Right forelimb (tissue), 1 donor: ENCODE results near the gene TMEM184A.

Source experiments
- DNase-seq: peaks from one replicate; pipeline ENCODE4 v3.0.0-alpha.2; 2018

TMEM184A gene

DNA sequence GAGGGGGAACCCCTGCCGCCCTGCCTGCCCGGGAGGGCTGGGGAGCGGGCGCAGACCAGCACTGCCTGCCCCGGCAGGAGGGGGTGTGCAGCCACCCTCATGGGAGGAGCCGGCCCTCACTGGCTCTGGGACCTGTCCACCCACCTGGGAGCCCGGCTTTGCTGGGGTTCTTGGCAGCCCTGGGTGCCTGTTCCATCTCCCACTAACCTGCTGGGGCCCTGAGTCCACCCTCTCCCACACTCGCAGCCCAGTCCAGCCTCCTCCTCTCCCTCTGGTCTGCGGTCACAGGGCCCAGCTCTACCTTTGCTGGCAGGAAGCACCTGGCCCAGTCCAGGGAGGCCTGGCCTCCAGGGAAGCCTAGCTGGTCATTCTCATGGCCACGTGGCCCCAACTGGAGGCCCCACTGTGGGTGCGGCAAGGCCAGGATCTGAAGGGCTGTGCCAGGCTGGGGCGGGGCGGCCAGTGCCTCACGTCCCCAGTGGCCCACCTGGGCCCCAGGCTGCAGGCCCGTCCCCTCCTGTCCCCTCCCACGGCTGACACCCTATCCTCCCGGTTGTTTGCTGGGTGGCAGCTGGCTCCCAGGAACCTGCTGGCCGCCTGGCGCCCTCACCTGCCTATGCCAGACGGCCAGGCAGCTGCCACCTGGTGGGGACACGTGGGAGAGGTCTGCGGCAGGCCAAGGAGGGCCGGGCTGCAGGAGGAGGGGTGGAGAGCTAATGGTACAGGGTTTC, at the start of gene TMEM184A:
Gene TMEM184A (minus strand): TSS at position 393 of the 731 bp plus-strand sequence. CDS start 721 bp downstream, outside the sequence.
- DNase-seq: no peak

DNA sequence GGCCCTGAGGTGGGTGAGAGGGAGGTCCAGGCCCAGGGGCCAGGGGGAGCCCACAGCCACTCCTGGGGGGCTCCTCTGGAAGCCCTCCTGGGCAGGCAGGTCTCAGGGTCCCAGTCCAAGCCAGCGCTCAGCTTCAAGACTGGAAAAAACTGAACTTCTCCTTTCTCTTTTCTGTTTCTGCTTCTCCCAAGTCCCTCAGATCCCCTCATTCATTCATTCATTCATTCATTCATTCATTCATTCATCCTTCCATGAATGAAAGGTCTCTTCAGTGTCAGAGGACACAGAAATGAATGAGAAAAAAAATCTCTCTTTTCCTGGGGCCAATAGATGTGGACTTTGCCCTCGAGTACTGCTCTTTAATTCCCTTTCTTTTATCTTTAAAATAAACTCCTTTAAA, 48.4 kb upstream of the TMEM184A start:
- no peak for DNase-seq

DNA sequence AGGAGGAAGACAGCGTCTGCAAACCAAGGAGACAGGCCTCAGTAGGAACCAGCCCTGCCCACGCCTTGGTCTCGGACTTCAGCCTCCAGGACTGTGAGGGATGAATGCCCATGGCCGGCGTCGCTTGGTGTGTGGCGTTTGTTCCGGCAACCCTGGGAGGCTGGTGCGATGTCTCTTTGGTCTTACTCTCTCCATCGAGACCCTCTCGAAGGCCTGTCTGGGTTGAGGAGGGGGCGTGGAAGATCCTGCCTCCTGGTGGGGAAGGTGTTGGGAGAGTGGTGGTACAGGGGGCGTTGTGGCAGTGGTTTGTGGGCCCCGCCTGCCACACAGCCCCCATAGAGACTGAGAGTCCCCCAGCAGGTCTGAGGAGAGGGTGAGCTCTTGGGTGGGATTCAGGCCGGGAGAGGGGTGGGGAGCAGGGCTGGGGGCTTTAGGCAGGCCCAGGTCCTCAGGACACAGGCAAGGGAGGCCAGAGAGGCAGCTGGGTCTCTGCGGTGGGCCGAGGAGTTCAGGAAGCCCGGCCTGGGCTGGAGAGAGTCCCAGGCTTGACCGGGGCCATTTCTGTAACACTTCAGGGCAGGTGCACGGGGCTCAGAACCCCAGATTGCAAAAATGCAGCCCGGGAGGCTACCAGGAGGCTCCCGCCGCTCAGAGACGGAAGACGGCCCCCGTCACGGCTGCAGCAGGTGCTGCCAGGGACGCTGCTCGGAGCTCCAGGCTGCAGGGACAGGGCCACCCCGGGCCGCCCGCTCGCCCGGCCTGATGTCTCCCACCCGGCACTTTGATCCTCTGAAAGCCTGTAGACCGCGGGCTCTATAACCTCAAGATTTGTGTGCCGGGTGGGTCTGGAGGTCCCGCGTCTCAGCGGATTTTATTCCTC, 47.6 kb upstream of the TMEM184A start:
- no peak for DNase-seq

DNA sequence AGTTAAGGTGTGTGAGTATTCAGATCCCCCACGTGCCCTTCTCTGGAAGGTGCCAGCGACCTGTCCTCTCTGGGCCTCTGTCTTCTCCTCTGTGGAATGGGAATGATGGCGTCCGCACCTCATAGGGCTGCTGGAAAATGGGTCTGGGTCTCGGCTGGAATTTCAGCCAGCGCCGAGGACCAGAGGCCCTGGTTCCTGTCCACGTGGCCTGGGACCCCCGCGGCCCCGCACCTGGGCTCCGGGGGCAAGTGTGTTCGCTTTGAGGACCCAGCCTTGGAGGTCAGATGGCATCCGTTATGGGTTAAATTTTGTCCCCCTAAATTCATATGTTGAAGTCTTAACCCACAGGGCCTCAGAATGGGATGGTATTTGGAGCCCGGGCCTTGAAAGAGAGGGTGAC, 46.4 kb upstream of the TMEM184A start:
- no peak for DNase-seq

DNA sequence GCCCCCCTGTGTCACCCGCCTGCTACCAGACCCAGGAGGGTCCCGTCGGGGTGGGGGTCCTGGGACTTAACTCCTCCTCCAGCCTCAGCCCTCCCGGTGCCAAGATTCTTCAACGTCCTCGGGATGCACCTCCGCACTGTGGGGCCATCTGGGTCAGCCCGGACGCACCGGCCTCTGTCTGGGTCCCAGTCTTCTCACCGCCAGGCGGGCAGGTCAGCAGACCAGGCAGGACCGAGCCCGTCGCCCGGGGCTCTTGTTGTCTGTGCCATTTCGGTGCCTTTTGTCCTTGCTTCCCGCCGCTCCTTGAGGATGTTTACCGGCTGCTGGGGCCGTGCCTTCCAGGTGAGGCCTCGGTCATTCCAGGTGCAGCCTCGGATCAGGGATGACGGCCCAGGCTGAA, 46.0 kb upstream of the TMEM184A start:
- no peak for DNase-seq

DNA sequence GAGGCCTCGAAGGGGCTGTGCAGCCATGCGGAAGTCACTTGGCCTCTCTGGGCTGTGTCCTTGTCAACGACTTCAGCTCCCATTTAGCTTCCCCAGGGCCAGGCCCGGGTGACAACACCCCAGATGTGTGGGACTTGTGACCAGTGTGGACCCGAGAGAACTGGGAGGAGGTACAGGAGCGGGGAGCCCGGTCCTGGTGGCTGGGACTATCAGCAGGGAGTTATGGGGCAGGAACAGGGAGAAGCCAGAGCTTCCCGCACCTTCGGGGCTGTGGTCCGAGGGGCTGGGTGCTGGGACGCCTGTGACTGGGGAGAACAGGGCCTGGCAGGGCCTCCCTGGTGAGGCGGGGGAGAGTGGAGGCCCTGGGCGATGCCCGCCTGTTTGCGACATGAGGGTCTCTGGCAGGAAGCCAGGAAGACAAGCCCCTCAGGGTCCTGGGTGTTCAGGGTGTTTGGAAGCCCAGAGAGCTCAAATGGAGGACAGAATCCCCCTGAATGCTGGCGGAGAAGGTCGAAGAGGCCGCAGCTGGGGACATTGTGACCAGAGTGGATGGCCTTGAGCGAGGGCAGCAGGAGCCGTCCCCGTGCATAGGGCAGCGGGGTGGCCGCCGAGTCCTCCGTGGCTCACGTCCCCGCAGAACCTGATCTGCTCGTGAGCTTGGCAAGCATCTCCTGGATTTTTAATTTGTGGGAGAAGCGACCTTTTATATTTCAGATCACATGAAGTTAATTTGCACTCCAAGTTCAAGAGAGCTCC, 43.8 kb upstream of the TMEM184A start:
- DNase-seq: no peak

DNA sequence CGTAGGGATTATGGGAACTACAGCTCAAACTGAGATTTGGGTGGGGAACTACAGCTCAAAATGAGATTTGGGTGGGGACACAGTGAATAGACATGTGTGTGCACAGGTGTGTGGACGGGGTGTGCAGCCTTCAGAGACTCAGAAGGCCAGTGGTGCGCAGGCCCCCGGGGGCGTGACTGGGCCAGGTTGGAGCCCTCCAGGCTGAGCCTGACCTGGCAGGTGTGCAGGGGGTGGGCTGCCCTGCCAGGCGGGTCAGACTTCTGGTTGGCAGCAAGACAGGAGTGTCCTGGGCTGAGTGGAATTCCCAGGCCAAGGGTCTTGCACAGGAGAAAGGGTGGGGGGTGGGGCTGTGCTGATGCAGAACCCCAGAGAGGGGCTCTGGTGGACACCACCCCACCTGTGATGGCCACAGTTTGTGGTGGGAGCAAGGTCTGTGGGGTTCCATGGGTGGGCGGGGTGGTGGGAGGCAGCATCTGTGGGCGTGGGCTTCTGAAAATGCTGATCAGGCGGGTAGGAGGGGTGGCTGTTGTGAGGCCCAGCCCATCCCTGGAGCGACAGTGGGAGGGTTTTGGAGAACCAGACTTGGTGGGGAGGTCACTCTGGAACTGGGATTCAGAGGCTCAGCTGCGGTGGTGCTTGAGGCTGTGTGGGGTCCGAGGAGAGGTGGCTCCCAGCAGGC, 43.1 kb upstream of the TMEM184A start:
- no peak for DNase-seq

DNA sequence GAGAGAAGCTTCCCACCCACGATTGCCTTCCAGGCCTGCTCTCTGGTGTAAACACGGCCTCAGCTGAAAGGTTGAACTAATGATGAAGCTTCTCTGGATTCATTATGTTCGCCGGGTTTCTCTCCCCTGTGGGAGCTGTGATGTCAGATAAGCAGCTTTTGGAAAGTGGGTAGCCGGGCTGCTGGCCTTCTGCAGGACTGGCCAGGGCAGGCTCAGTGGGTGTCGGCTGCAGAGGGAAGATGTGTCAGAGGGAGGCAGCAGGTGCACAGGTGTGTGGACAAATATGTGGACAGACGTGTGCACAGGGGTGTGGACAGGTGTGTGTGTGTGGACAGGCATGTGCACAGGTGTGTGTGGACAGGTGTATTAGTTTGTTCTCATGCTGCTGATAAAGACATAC, 42.3 kb upstream of the TMEM184A start:
- no peak for DNase-seq

DNA sequence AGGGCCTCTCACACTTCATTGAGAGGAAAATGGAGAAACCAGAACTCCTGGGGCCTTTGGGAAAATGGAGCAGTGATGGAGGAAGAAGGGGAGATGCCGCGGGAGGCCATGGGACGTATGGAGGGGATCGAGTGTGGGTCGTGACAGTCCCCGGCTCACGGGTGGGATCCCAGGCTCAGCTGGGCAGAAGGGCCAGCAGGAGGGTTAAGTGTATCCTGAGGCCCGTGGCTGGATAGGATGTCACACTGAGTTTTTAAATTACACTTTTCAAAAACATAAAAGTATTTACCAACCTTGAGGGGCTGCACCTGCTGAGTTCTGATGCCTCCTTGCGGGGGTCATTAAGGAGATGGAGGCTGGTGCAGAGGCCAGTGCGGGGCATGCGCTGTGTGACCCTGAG, 41.8 kb upstream of the TMEM184A start:
- no peak for DNase-seq

DNA sequence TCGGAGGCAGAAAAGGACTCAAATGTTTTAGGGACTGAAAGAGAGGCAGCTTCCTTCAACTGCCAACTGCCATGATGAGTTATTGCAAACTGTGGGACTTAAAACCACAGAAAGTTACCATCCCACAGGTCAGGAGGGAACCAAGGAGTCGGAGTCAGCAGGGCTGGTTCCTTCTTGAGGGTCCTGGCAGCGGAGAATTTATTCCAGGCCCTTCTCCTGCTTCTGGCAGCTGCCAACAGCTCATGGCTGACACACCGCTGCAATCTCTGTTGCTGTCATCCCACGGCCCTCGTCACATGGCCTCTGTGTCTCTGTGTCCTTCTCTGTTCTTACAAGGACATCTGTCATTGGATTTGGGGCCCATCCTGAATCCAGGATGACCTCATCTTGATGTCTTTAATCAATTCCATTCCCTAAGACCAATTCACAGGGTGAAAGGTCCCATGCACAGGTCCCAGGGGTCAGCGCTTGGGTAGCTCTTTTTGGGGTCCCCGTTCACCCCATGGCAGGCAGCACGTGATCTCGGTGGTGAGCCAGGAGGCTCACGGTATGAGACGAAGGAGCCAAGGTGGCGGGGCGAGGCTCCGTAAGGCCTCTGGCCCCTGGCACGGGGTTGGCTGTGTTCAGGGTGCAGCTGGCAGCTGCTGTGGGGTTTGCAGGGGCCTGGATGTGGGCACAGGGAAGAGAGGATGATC, 41.2 kb upstream of the TMEM184A start:
- no peak for DNase-seq

DNA sequence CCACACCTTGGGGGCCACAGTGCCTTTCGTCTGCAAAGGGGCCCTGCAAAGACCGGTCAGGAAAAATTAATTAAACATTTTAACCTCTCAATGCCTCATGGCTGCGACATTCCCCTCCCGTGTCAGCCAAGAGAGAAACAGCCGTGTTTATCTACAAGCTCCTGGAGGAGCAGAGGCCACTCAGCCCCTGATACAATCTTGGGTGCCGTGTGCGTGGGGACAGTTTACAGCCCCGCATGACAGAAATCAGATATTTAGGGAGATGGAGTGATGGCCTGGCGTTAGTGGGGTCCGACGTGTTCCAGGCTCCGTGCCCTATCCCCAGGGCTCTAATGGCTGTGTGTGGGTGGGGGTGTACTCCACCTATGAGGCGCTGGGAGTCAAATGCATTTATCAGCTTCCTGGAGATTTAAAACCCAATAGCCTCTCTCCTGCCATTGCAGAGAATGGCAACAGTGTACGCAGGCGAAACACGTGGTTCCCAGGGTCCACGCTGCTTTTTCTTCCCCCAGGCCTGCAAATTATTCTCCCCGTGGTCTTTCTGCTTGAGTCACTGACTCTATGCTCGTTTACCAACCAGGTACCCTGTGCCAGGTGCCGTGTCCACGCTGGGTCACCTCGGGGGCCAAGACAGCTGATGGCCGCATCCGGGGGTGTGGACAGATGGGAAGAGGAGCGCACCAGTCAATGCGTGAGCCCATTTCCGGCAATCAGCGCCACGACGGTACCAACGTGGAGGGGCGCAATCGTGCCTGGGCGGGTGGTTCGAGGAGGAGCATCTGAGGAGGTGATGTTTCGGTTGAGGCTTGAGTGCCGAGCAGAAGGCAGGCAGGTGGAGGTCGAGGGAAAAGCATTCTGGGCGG, 40.4 kb upstream of the TMEM184A start:
- DNase-seq: no peak

DNA sequence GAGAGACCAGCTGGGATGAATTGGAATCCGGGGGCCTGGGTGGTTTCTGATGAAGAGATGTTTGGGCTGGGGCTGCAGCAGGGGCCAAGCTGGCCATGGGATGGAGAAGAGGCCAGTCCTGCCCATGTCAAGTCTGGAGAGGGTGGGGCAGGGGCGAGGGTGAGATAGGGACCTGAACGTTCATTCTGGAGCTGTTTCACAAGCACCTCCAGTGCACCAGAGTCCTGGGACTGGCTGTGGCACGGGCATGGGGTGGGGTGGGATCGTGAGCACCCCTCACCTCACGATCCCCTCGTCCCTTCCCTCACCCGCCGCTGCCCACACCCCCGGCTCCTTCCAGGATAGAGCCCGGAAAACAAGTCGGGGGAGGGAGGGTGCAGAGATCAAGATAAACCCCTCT, 39.6 kb upstream of the TMEM184A start:
- DNase-seq: no peak

DNA sequence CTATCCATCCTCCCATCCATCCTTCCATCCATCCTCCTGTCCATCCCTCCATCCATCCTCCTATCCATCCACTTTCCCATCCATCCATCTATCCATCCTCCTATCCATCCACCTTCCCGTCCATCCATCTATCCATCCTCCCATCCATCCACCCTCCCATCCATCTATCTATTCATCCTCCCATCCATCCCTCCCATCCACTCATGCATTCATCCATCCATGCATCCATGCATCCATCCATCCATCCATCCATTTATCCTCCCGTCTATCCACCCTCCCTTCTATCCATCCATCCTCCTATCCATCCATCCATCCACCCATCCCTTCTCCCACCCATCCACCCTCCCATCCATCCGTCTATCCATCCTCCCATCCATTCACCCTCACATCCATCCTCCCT, 39.0 kb upstream of the TMEM184A start:
- no peak for DNase-seq

DNA sequence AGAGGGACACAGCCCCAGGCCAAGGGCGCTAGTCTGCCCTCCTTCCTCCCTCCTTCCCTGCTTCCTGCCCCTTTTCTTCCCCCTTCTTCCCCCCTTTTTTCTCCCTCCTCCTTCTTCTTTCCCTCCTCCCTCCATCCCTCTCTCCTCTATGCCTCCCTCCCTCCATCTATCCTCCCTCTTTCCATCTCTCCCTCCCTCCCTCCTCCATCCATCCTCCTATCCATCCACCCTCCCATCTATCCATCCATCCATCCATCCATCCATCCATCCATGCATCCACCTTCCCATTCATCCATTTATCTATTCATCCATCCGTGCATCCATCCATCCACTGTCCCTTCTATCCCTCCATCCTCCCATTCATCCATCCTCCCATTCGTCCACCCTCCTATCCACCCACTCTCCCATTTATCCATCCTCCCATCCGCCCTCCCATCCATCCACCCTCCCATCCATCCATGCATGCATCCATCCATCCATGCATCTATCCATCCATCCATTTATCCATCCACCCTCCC, 38.0 kb upstream of the TMEM184A start:
- DNase-seq: no peak

DNA sequence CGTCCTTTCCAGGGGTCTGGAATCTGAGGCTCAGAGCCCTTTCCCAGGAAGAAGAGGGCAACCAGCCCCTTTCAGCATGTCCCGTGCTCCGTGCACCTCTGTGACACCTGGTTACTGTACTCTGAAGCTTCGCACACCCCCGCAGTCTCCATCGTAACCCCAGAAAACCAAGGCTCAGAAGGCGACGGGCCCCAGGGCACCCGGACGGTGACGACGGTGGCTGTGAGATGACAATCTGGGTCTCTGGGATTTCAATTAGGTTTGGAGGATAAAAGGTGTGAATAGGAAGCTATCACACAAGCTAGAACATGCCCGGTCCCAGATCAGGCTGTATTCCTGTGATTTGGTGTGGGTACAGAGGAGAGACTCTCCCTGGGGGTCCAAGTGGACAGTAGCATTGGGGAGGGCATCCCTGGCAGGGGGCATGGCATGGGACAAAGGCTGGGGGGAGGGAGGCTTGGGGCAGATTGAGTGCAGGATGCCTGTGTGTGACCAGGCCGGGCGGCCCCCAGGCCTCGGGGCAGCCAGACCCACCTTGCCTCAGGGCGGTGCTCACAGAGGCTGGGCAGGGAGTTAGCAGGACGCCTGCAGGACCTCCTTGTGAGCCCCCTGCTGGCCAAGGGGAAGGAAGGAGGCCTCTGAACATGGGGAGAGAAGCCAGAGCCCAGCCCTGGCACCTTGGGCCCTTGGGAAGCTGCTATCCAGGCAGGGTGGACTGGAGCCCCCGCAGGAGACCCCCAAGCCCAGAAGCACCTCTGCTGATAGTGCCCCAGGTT, 37.3 kb upstream of the TMEM184A start:
- DNase-seq: no peak

DNA sequence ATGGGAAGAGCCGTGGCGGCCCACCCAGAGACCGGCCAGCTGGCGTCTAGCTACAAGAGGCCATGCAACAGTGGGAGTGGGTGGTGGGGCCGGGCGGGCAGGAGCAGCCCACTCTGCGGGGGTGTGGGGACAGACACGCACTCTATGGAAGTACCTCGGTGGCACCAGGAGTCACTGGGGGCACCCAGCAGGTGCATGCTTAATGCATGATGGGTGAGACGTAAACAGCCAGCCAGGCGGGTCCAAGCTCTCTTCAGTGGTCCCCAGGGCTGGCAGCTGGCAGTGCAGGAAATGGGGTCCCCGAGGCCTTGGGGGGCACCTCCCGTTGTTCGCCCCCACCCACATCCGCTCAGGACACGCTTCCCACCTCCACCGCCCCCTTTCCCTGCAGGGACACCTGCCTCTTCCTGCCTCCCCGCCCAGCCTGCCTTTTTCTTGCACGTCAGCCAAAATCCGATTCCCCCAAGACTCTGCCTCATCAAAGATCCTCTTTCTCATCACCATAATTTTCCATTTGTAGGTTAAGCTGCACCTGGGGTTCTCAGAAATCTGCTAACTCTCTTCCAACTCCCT, 36.4 kb upstream of the TMEM184A start:
- no peak for DNase-seq

DNA sequence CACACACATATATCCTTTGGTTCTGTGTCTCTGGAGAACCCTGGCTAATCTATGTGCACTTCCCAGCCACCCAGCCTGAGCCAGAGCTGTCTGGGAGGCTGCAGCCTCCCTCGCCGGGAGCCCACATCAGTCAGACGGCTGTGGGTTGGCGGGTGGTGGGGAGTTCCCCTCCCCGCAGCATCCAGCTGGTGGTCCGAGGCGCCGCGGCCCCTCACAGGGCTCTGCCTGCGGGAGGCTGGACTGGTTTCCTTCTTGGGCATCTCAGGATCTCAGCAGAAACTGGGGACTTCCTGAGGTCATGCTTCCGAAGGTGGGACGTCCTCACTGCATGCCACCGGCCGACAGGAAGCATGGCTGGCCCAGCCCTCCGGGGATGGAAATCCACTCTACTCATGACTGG, 35.9 kb upstream of the TMEM184A start:
- no peak for DNase-seq

DNA sequence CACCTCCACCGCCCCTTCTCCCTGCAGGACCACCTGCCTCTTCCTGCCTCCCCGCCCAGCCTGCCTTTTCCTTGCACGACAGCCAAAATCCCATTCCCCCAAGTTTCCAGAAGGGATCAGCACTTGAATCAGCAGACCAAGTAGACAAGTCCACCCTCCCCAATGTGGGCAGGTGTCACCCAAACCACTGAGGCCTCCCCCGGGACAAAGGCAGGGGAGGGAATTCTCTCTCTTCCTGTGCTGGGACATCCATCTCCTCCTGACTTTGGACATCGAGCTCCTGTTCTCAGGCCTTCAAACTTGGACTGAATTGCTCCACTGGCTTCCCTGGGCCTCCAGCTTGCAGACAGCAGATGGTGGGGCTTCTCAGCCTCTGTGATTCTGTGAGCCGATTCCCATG, 35.4 kb upstream of the TMEM184A start:
- no peak for DNase-seq

DNA sequence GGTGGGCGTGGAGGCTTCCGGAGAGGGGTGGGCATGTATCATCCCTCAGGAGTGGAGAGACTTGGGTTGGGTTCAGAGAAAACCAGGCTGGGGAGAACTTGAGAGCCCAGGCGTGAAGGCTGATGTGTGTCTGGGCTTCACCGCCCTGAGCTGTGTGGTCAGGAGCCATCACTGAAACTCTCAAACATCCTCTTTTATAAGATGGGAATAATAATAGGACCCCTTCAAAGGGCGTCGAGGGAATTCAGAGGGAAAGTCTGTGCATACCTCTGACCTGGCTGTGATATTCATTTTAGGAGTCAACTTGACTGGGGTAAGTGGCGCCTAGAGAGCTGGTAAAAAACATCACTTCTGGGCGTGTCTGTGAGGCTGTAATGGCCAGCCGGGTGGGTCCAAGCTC, 34.9 kb upstream of the TMEM184A start:
- DNase-seq: no peak

DNA sequence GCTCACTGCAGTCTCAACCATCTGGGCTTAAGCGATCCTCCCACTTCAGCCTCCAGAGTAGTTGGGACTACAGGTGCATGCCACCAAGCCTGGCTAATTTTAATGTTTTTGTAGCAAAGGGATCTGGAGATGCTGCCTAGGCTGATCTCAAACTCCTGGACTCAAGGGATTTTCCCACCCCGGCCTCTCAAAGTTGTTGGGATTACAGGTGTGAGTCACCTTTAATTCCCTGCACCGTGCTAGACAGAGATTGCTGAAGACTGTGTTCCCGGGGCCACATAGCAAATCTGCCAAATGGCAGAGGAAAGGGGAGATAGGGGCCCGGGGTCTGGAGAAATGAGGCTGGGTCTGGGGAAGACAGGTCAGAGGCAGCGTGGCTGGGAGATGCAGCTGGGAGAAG, 34.5 kb upstream of the TMEM184A start:
- no peak for DNase-seq
